Ramos (cell line): ENCODE data around the gene MAMSTR.

Source experiments
- in situ Hi-C: fragments of 300-500 bp; cut with MboI; formaldehyde crosslinking; loops from one replicate; pipeline ENCODE4 v1.14.3; 2022; ENCODE audit warnings: low sequenced_read_pairs; ENCODE audit not compliant: unreplicated experiment

MAMSTR gene

DNA sequence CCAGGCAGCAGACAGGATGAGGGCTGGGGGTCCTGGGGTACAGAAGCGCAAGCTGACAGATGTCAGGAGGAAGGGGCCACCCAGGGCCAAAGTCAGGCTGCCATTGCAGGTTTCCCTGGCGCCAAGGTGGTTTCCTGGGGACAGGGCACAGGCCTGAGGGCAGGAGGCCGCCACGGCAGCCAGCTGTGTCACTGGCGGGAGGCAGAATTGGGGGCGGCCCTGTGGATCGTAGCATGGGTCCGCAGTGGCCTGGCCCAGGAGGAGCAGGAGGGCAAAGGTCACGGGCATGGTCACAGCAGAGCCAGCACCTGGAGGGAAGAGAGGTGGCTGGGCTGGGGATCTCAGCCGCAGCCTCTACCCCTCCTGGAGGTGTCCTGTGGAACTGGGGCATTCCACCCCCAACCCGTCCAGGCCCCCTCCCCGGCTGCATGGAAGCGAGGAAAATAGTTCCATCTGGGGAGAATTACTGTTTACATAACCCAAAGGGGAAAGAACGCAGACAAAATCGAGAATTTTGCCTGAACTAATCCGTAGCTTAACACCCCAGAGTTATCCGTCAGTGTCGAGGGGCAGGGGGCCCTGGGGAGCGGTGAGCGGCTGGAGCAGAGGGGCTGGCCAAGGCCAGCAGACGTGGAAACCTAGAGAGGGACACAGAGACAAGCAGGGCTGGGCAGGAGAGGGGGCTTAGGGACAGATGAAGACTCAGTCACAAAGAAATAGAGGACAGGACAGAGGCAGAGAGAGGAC, 48.7 kb downstream of the MAMSTR start:
- in situ Hi-C loops: no loop called here

DNA sequence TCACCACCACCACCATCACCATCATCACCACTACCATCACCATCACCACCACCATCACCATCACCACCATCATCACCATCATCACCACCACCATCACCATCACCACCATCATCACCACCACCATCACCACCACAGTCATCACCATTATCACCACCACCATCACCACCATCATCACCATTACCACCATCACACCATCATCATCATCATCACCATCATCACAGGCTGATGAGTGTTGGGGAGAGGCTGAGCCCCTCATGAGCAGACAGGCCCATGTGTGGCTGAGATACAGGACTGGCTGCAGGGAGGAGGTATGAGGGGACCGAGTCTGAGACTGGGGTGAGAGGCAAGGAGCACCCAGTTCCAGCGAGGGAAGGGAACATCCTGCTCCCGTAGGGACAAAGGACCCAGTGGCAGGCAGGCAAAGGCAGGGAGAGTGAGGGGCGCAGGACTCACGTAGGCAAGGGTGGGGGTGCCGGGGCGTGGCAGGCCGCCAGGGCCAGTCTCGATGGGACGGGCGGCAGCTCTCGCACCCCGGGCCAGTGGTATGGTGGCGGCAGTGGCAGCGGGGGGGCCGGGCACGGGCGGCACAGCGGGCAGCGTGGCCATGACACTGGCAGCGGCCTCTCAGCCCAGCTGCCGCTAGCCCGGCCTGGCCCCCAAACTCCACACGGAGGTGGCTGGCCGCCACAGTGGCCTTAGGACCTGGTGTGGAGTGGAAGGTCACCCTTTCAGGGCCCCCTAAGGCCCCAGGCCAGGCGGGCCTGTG, 49.4 kb downstream of the MAMSTR start:
- in situ Hi-C loops: no loop called here

DNA sequence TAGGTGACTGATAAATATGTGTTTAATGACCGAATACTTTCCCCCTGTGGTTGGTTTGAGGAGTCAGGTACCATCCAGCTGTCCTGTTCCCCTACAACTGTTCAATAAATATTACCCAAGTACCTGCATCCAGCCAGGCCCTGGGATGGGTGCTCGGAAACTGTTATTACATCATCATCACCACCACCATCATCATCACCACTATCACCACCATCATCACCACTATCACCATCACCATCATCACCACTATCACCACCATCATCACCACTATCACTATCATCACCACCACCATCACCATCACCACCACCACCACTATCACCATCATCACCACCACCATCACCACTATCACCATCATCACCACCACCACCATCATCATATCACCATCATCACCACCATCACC, 50.8 kb downstream of the MAMSTR start:
- in situ Hi-C loops: no loop called here

DNA sequence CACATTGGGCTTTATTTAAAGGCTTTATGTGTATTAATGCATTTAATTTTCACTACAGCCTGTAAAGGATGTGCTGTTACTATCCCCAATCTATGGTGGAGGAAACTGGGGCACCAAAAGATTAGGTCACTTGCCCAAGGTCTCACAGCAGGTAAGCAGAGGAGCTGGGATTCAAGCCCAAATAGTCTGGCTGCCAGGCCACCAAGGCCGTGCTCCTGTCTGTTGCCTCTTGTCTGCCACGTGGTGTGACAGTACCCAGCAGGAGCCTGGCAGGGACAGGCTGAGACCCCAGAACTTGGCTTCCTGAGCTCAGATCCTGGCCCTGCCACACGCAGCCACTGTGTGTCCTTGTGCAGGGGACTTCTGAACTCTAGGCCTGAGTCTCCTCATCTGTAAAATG, 51.2 kb downstream of the MAMSTR start:
- in situ Hi-C loops: no loop called here

DNA sequence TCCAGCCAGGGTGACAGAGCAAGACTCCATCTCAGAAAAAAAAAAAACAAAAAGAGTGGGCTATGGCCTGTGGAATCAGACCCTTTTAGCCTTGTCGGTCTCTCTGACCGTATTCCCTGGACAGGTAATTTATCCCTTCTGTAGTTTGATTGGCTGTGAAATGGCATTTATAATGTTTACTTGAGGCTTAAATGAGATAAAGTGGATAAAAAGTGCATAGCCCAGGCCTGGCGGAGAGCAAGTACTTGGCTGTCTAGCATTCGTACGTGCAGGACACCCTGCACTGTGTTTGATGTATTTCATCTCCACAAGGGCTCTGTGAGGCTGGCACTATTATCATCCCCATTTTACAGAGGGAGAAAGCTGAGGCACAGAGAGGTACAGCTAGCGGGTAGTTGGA, 53.7 kb downstream of the MAMSTR start:
- in situ Hi-C loops: no loop called here

DNA sequence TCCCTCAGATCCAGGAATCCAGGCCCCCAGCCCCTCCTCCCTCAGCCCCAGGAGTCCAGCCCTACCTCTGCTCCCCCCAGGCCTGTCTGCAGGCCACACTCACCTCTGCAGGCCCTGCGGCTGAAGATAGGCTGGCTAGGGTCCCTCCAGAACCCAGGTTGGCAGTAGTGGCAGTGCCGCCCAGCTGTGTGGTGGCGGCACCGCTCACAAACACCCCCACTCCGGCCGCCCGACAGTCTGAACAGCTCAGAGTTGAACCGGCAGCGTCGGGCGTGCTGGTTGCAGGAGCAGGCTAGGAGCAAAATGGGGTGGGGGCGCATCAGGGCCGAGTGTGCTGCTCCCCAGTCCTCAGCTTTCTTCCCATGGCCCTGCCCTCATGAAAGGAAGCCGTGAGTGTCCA, 55.0 kb downstream of the MAMSTR start:
- in situ Hi-C loops: no loop called here

DNA sequence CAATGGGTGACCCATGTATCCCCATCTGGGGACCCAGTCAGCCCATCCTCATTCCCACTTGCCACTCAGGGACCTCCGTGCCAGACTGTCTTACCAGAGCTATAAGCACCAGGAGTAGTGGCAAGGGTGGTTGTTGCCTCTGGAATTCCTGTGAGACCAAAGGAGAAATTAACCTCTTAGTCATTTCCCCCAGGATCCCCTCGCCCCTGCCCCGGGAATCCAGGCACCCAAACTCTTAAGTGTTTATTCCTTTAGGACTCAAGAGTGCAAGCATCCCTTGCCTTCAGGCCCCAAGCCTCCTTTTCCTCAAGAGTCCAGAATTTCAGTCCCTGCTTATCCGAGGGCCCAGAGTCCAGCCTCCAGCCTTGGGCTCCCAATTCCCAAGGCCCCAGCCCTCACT, 55.9 kb downstream of the MAMSTR start:
- in situ Hi-C loops: no loop called here
